OCI-LY1 (cell line): ENCODE results near the gene NAV3.

Experiments
- CTCF ChIP-seq: fragments of 200-600 bp; sonication (generic), shearing (Covaris generic); IDR thresholded peaks from 2 replicates; pipeline ENCODE4 v1.5.1; 2017; ENCODE audit warnings: mild to moderate bottlenecking, antibody characterized with exemption, low read length, moderate library complexity, mixed read lengths
- EZH2 ChIP-seq: fragments of 200-600 bp; sonication (generic), shearing (Covaris generic); IDR thresholded peaks from 2 replicates; pipeline ENCODE4 v1.8.0; 2017; ENCODE audit warnings: borderline replicate concordance, mixed run types, mild to moderate bottlenecking, antibody characterized with exemption, low read length, moderate library complexity, mixed read lengths

DNA sequence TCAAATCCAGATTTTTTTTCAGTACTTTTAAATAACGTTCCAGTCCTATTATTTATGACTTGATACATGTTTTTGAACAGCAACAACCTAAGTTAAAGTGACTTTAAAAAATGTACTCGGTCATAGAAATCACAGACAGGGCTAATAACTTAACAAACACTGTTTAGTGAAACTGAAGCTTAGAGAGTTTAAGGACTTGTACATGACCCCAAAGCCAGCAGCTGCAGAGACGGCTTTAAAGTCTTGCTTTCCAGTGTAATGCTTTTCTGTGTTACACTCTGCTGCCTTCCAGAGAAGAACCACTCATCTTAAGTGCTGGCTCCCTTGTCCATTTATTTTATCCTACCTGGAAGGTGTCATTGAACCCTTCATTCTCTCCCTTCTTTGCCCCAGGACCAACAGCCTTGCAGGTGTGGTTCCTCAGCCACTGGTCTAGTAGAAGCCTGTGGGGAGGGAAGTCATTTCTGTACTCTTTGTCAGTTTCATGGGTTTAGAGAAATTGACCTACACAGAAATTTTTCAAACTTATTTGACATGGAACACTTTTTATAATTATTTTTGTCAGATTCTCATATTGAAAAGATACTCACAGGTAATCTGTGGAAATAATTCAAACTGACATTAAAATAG lies 60.9 kb downstream of the NAV3 start:
- TF ChIP-seq CTCF: no peak
- no peak for TF ChIP-seq EZH2
